Gastrocnemius medialis (tissue), 4 donors: ENCODE measurements around the gene KDM8.

Experiments used
- POLR2A ChIP-seq, 2 donors: fragments of 450-650 bp; IDR thresholded peaks; one replicate each; pipeline ENCODE4 v1.6.1; 2017; ENCODE audit warnings: antibody characterized with exemption in 2 of 2, mild to moderate bottlenecking in 2 of 2, moderate library complexity in 2 of 2
- TF ChIP-seq, protein P1 (sequence below), 5 experiments: fragments of 450-650 bp in 3 of 5; fragments of 200-600 bp in 2 of 5; sonication (generic) in 2 of 5; IDR thresholded peaks in 4 of 5; conservative IDR thresholded peaks in 1 of 5; 1 replicate in 4 of 5; 2 replicates in 1 of 5; pipeline ENCODE4 v1.5.1; 2016 to 2019; ENCODE audit warnings: antibody characterized with exemption in 5 of 5, mild to moderate bottlenecking in 3 of 5, moderate library complexity in 3 of 5

DNA sequence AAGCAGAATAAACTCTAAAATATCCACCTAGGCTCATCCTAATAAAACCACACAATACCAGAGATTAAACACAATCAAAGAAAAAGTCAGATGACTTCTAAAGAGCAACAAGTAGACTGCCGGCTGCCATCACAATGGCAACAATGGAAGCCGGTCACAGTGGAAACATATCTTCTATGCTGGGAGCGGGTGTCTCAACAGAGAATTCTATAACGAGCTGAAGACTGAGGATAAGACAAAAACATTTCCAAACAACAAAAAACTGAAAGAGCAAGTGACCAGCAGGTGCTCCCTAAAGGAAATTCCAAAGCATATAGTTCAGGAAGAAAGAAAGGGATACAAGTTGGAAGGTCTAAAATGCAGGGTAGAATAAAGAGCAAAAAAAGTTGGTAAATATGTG lies 56.4 kb downstream of the KDM8 start:
- TF ChIP-seq, protein P1, sequence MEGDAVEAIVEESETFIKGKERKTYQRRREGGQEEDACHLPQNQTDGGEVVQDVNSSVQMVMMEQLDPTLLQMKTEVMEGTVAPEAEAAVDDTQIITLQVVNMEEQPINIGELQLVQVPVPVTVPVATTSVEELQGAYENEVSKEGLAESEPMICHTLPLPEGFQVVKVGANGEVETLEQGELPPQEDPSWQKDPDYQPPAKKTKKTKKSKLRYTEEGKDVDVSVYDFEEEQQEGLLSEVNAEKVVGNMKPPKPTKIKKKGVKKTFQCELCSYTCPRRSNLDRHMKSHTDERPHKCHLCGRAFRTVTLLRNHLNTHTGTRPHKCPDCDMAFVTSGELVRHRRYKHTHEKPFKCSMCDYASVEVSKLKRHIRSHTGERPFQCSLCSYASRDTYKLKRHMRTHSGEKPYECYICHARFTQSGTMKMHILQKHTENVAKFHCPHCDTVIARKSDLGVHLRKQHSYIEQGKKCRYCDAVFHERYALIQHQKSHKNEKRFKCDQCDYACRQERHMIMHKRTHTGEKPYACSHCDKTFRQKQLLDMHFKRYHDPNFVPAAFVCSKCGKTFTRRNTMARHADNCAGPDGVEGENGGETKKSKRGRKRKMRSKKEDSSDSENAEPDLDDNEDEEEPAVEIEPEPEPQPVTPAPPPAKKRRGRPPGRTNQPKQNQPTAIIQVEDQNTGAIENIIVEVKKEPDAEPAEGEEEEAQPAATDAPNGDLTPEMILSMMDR (IDR thresholded peaks at IDR 0.05 in 4 of 5, conservative IDR thresholded peaks at IDR 0.05 in 1 of 5): no peak
- TF ChIP-seq POLR2A (IDR thresholded peaks at IDR 0.05): no peak
